Liver (tissue), 9 donors: ENCODE results near the gene PTPN23. TPM values are rescaled to one million over a fixed set of nuclear protein-coding genes. Genes with fewer than 3 reads are reported as not detected.

Source experiments
- DNase-seq: peaks from one replicate; pipeline ENCODE4 v3.0.0-alpha.2; 2017; ENCODE audit warnings: low spot score
- H3K27ac ChIP-seq, 2 donors: one replicate each; pipeline ENCODE4 v1.7.0; 2013; ENCODE audit warnings: inconsistent platforms in 2 of 2, low read length in 2 of 2, control low read depth in 1 of 2, low read depth in 1 of 2, mild to moderate bottlenecking in 1 of 2
- H3K27me3 ChIP-seq, 4 donors: one replicate each; pipeline versions ENCODE4 v1.6.1 to v1.7.0; 2013; ENCODE audit warnings: low read length in 3 of 4, inconsistent platforms in 1 of 4, mild to moderate bottlenecking in 1 of 4, moderate library complexity in 1 of 4; ENCODE audit not compliant: control insufficient read depth in 4 of 4, insufficient read depth in 4 of 4
- H3K36me3 ChIP-seq, 4 donors: one replicate each; pipeline versions ENCODE4 v1.6.1 to v1.7.0; 2013; ENCODE audit warnings: low read length in 3 of 4, mild to moderate bottlenecking in 3 of 4, low read depth in 1 of 4, moderate library complexity in 1 of 4; ENCODE audit not compliant: control insufficient read depth in 4 of 4, insufficient read depth in 3 of 4
- H3K4me1 ChIP-seq, 4 donors: one replicate each; pipeline versions ENCODE4 v1.6.1 to v1.7.0; 2013; ENCODE audit warnings: low read length in 3 of 4, mild to moderate bottlenecking in 3 of 4, moderate library complexity in 1 of 4; ENCODE audit not compliant: control insufficient read depth in 4 of 4, insufficient read depth in 4 of 4
- H3K4me3 ChIP-seq, 3 donors: one replicate each; pipeline versions ENCODE4 v1.6.1 to v1.7.0; 2013; ENCODE audit warnings: low read length in 3 of 3, control low read depth in 1 of 3, low read depth in 1 of 3, mild to moderate bottlenecking in 1 of 3
- H3K9ac ChIP-seq, 2 donors: one replicate each; pipeline ENCODE4 v1.7.0; 2013; ENCODE audit warnings: low read length in 2 of 2, mild to moderate bottlenecking in 2 of 2, moderate library complexity in 2 of 2, control low read depth in 1 of 2, low read depth in 1 of 2
- H3K9me3 ChIP-seq, 4 donors: one replicate each; pipeline versions ENCODE4 v1.6.1 to v1.7.0; 2013; ENCODE audit warnings: low read length in 3 of 4; ENCODE audit not compliant: control insufficient read depth in 4 of 4
- CTCF ChIP-seq: fragments of 150-350 bp; IDR thresholded peaks from 2 replicates; pipeline ENCODE4 v1.5.1; 2017; ENCODE audit warnings: improper control_type of control experiment, low read depth, low read length; ENCODE audit not compliant: missing input control
- FOXA1 ChIP-seq: IDR thresholded peaks from 2 replicates; pipeline ENCODE4 v1.6.1; 2016; ENCODE audit warnings: antibody characterized with exemption
- FOXA2 ChIP-seq: IDR thresholded peaks from 2 replicates; pipeline ENCODE4 v1.6.1; 2016; ENCODE audit warnings: antibody characterized with exemption
- HNF4A ChIP-seq, 2 donors: conservative IDR thresholded peaks; 2 replicates each; pipeline ENCODE4 v1.6.1; 2016; ENCODE audit warnings: antibody characterized with exemption in 2 of 2, mild to moderate bottlenecking in 2 of 2
- HNF4G ChIP-seq: IDR thresholded peaks from 2 replicates; pipeline ENCODE4 v1.6.1; 2016; ENCODE audit warnings: antibody characterized with exemption
- MAX ChIP-seq: IDR thresholded peaks from 2 replicates; pipeline ENCODE4 v1.6.1; 2016; ENCODE audit warnings: antibody characterized with exemption
- NR2F2 ChIP-seq: IDR thresholded peaks from 2 replicates; pipeline ENCODE4 v1.6.1; 2016; ENCODE audit warnings: antibody characterized with exemption
- REST ChIP-seq: IDR thresholded peaks from 2 replicates; pipeline ENCODE4 v1.6.1; 2016; ENCODE audit warnings: antibody characterized with exemption, mild to moderate bottlenecking
- RXRA ChIP-seq, 2 donors: IDR thresholded peaks; 2 replicates each; pipeline ENCODE4 v1.6.1; 2017 to 2018; ENCODE audit warnings: antibody characterized with exemption in 2 of 2, mild to moderate bottlenecking in 1 of 2
- SP1 ChIP-seq: IDR thresholded peaks from 2 replicates; pipeline ENCODE4 v1.6.1; 2018; ENCODE audit warnings: antibody characterized with exemption, mild to moderate bottlenecking
- YY1 ChIP-seq: IDR thresholded peaks from 2 replicates; pipeline ENCODE4 v1.6.1; 2016; ENCODE audit warnings: antibody characterized with exemption, mild to moderate bottlenecking
- ZBTB33 ChIP-seq: IDR thresholded peaks from 2 replicates; pipeline ENCODE4 v1.6.1; 2016; ENCODE audit warnings: antibody characterized with exemption
- WGBS: extraction: QIAGEN DNeasy Blood & Tissue Kit; methylation state at CpG from one replicate; pipeline ENCODE4 v1.1.7; 2013; 5-methylcytosine and 5-hydroxymethylcytosine counted together
- polyA plus RNA-seq, 2 donors: library from polyadenylated mRNA; stranded (reverse) in 1 of 2; unstranded in 1 of 2; fragments of 200-250 nt in 1 of 2; fragments of >200 nt in 1 of 2; fragmentation: Nextera tagmentation in 1 of 2; extraction: Ambion mirVana in 1 of 2; gene quantifications; one replicate each; pipeline versions ENCODE4 v1.2.1 to v1.2.3, GENCODE V29; 2013 to 2015
- total RNA-seq, 2 donors: library from RNA; depleted of rRNA; stranded (reverse); fragments of >200 nt; gene quantifications; one replicate each; pipeline ENCODE4 v1.2.3, GENCODE V29; 2014
- donor health status: healthy.
- donor health status: healthy.
- donor health status: healthy.
- donor health status: healthy.
- donor health status: healthy.

Gene PTPN23
- total and polyA plus RNA-seq, 4 donors, result 3.8 to 84.4 (median 11.5) TPM

GRCh38 chr3:47419083-47420043 lies 38.5 kb downstream of the PTPN23 start (continued):
- TF ChIP-seq CTCF, result no peak
- no peak for TF ChIP-seq FOXA1

GRCh38 chr3:47420044-47420430 lies 39.2 kb downstream of the PTPN23 start:
- Histone ChIP-seq H3K4me1 (peaks cover 10 to 44% (median 41%) of the 10 kb centered on the region in 4 donors), H3K36me3 (peaks cover 6 to 36% (median 15%) of the 10 kb centered on the region in 4 donors), H3K9me3 (no peaks in the 10 kb centered on the region), H3K4me3 (no peak overlapping the region), H3K27me3 (no peaks in the 10 kb centered on the region), H3K27ac (no peak overlapping the region), H3K9ac (no peak overlapping the region)
- 93% methylated on average over 5 of the region's 5 CpGs for WGBS
- no peak for DNase-seq
- TF ChIP-seq RXRA (IDR thresholded peaks at IDR 0.05), result no peak
- TF ChIP-seq NR2F2, result no peak
- TF ChIP-seq HNF4G, result no peak
- TF ChIP-seq CTCF, result no peak
- no peak for TF ChIP-seq YY1

GRCh38 chr3:47420511-47421484 lies 40.0 kb downstream of the PTPN23 start:
- Histone ChIP-seq H3K27ac (peak overlapping the region; percentile 69 to 74), H3K9me3 (no peaks in the 10 kb centered on the region), H3K4me3 (no peak overlapping the region), H3K4me1 (peaks cover 10 to 51% (median 47%) of the 10 kb centered on the region in 4 donors), H3K9ac (peak overlapping the region in 1 of 2 donors; percentile 5), H3K27me3 (no peaks in the 10 kb centered on the region), H3K36me3 (peaks cover 6 to 32% (median 7%) of the 10 kb centered on the region in 4 donors)
- 70% methylated on average over 29 of the region's 29 CpGs for WGBS
- DNase-seq, result peak; percentile 94
- no peak for TF ChIP-seq NR2F2
- TF ChIP-seq YY1, result no peak
- TF ChIP-seq ZBTB33, result no peak
- no peak for TF ChIP-seq REST
- no peak for TF ChIP-seq FOXA1
- TF ChIP-seq CTCF, result peak; percentile 94
- no peak for TF ChIP-seq FOXA2
- TF ChIP-seq RXRA (IDR thresholded peaks at IDR 0.05), result peak; percentile 19 to 47
- no peak for TF ChIP-seq MAX
- TF ChIP-seq SP1, result no peak
- peak in 1 of 2 donors; percentile 14 for TF ChIP-seq HNF4A (conservative IDR thresholded peaks at IDR 0.05)
